K562 (cell line): ENCODE measurements around the gene CPT1B. TPM values are rescaled to one million over a fixed set of nuclear protein-coding genes. Genes with fewer than 3 reads are reported as not detected.

Experiments used
- ERF ChIP-seq: fragments of 450-650 bp; formaldehyde crosslinking; IDR thresholded peaks from 2 replicates; pipeline ENCODE4 v1.4.0; 2020; ENCODE audit warnings: mild to moderate bottlenecking, mixed read lengths
- FOXK1 ChIP-seq: sonication (generic); formaldehyde crosslinking; IDR thresholded peaks from 2 replicates; pipeline ENCODE4 v1.8.0; 2022; ENCODE audit warnings: missing genetic modification reagents, mild to moderate bottlenecking, borderline replicate concordance
- HLTF ChIP-seq: fragments of 450-650 bp; IDR thresholded peaks from 2 replicates; pipeline ENCODE4 v1.6.1; 2016
- PCBP1 ChIP-seq: fragments of 200-400 bp; formaldehyde crosslinking; IDR thresholded peaks from 2 replicates; pipeline ENCODE4 v1.6.1; 2018; ENCODE audit warnings: mild to moderate bottlenecking, low read depth, low read length; ENCODE audit not compliant: poor library complexity, severe bottlenecking
- POLR2H ChIP-seq: IDR thresholded peaks from 2 replicates; pipeline ENCODE4 v1.6.1; 2016; ENCODE audit warnings: missing genetic modification characterization, low read depth, mild to moderate bottlenecking, control low read depth, missing compliant biosample characterization, moderate library complexity
- PTTG1 ChIP-seq: fragments of 450-650 bp; IDR thresholded peaks from 2 replicates; pipeline ENCODE4 v1.6.1; 2016; ENCODE audit warnings: low read depth, mild to moderate bottlenecking, missing genetic modification characterization, missing compliant biosample characterization
- ZNF253 ChIP-seq: fragments of 250-450 bp; sonication (Bioruptor Pico); conservative IDR thresholded peaks from 2 replicates; pipeline ENCODE4 v1.6.1; 2021; ENCODE audit warnings: mild to moderate bottlenecking
- ZNF347 ChIP-seq: fragments of 450-650 bp; formaldehyde crosslinking; IDR thresholded peaks from 2 replicates; pipeline ENCODE4 v1.4.0; 2020; ENCODE audit warnings: low read depth, mild to moderate bottlenecking, moderate library complexity
- ZNF76 ChIP-seq: fragments of 250-450 bp; sonication (Bioruptor Pico); IDR thresholded peaks from 2 replicates; pipeline ENCODE4 v1.4.0; 2020; ENCODE audit warnings: mild to moderate bottlenecking, moderate library complexity, borderline replicate concordance
- ZNF764 ChIP-seq: fragments of 250-450 bp; sonication (Bioruptor Pico); IDR thresholded peaks from 2 replicates; pipeline ENCODE4 v1.4.0; 2020; ENCODE audit warnings: low read depth, mild to moderate bottlenecking, moderate library complexity
- ZNF830 ChIP-seq: fragments of 250-450 bp; sonication (Bioruptor Pico); IDR thresholded peaks from 2 replicates; pipeline ENCODE4 v1.5.0; 2021; ENCODE audit warnings: mild to moderate bottlenecking
- polyA plus RNA-seq, 8 experiments: library from polyadenylated mRNA; depleted of rRNA in 4 of 8; stranded (reverse) in 5 of 8; unstranded in 3 of 8; fragments of >200 nt; fragmentation: Nextera tagmentation in 2 of 8; fragmentation: Illumina TruSeq in 1 of 8; extraction: Ambion mirVana in 2 of 8; extraction: Trizol in 1 of 8; gene quantifications; 2 replicates each; pipeline versions ENCODE4 v1.2.1 to v1.2.3, GENCODE V29; 2011 to 2014; ENCODE audit warnings: inconsistent platforms in 1 of 8, missing spikeins in 1 of 8
- total RNA-seq, 7 experiments: library from RNA; depleted of rRNA in 6 of 7; stranded (reverse); fragments of >200 nt in 6 of 7; fragmentation: Illumina TruSeq in 2 of 7; extraction: Trizol in 2 of 7; gene quantifications; 2 replicates each; pipeline versions ENCODE4 v1.2.1 to v1.2.3, GENCODE V29; 2011 to 2021; ENCODE audit warnings: low replicate concordance in 1 of 7
- TF ChIP-seq, protein P1 (sequence below), 3 experiments: IDR thresholded peaks in 2 of 3; conservative IDR thresholded peaks in 1 of 3; 2 replicates each; pipeline ENCODE4 v1.5.1; 2011 to 2012; ENCODE audit warnings: low read length in 3 of 3, mild to moderate bottlenecking in 3 of 3, control low read depth in 2 of 3, improper control_type of control experiment in 1 of 3, inconsistent platforms in 1 of 3, low read depth in 1 of 3, mixed read lengths in 1 of 3, moderate library complexity in 1 of 3; ENCODE audit not compliant: insufficient read depth in 2 of 3
- TF ChIP-seq, protein P2 (sequence below): sonication (generic); formaldehyde crosslinking; IDR thresholded peaks from 2 replicates; pipeline ENCODE4 v1.4.0; 2020; ENCODE audit warnings: mild to moderate bottlenecking, missing genetic modification reagents
- TF ChIP-seq, protein P3 (sequence below), 2 experiments: fragments of 450-650 bp in 1 of 2; sonication (generic) in 1 of 2; formaldehyde crosslinking in 1 of 2; IDR thresholded peaks; 2 replicates each; pipeline versions ENCODE4 v1.7.1 to v1.9.0; 2016 to 2022; ENCODE audit warnings: inconsistent platforms in 1 of 2, mild to moderate bottlenecking in 1 of 2, missing genetic modification reagents in 1 of 2

Gene CPT1B
- total and polyA plus RNA-seq, 9 of the 15 experiments (the other 6 are each of a cell fraction or from before 2014, with no cell fraction given), result 0.35 to 6.1 (median 2.6) TPM

DNA sequence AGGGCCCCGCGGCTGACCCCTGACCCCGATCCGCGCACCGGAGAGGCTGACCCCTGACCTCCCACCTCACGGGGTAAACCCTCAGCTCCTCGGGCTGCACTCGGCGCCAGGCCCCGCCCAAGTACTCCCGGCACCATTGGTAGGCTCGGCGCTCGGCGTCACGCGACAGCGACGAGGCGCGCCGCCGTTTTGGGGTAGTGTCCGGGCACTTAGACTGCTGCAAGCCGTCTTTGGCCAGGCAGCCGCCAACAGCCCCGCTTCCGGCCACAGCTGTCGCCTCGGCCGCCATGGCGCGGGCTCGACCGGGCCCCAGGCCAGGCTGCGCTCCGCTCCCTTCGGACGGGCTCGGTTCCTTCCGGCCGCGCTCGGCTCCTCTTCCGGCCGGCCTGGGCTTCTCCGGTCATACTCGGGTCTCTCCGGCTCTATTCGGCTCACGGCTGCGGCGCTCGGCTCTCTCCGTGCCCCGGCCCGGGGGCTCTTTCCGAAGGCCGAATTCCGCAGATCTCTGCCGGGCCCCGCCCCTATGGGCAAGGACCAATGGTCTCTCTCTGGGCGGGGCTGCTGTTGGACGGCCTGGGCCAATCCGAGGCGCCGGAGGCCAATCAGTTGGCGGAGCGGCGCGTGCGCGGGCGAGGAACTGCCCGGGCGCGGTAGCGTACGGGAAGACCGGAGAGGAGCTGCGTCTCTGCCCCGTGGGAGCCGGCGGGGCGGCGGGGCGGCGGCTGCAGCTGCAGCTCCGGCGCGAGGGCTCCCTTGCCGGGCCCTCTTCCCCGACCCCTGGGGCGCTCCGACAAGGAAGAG is 4.5 kb upstream of the CPT1B start, which contains the start of gene CHKB (continued):
- TF ChIP-seq ERF (CRISPR knock-in tag) (0 out of 2 replicates have a peak, but pooled peaks have one; percentile 59), HLTF (no peak), FOXK1 (CRISPR knock-in tag) (no peak), ZNF253 (no peak), PTTG1 (tag) (no peak), ZNF764 (CRISPR knock-in tag) (no peak), PCBP1 (peak; percentile 31), ZNF76 (CRISPR knock-in tag) (no peak), POLR2H (tag) (no peak; the same call in 1 of the 2 replicates), ZNF830 (no peak), ZNF347 (CRISPR knock-in tag) (no peak)
- TF ChIP-seq, protein P1, sequence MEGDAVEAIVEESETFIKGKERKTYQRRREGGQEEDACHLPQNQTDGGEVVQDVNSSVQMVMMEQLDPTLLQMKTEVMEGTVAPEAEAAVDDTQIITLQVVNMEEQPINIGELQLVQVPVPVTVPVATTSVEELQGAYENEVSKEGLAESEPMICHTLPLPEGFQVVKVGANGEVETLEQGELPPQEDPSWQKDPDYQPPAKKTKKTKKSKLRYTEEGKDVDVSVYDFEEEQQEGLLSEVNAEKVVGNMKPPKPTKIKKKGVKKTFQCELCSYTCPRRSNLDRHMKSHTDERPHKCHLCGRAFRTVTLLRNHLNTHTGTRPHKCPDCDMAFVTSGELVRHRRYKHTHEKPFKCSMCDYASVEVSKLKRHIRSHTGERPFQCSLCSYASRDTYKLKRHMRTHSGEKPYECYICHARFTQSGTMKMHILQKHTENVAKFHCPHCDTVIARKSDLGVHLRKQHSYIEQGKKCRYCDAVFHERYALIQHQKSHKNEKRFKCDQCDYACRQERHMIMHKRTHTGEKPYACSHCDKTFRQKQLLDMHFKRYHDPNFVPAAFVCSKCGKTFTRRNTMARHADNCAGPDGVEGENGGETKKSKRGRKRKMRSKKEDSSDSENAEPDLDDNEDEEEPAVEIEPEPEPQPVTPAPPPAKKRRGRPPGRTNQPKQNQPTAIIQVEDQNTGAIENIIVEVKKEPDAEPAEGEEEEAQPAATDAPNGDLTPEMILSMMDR (IDR thresholded peaks at IDR 0.05 in 2 of 3, conservative IDR thresholded peaks at IDR 0.05 in 1 of 3; ENCODE audit: insufficient read depth in 2 of 3, low read depth in 1 of 3, low read length in 3 of 3), result no peak
- TF ChIP-seq, protein P2, sequence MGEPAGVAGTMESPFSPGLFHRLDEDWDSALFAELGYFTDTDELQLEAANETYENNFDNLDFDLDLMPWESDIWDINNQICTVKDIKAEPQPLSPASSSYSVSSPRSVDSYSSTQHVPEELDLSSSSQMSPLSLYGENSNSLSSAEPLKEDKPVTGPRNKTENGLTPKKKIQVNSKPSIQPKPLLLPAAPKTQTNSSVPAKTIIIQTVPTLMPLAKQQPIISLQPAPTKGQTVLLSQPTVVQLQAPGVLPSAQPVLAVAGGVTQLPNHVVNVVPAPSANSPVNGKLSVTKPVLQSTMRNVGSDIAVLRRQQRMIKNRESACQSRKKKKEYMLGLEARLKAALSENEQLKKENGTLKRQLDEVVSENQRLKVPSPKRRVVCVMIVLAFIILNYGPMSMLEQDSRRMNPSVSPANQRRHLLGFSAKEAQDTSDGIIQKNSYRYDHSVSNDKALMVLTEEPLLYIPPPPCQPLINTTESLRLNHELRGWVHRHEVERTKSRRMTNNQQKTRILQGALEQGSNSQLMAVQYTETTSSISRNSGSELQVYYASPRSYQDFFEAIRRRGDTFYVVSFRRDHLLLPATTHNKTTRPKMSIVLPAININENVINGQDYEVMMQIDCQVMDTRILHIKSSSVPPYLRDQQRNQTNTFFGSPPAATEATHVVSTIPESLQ (CRISPR knock-in tag), result no peak
- TF ChIP-seq, protein P3, sequence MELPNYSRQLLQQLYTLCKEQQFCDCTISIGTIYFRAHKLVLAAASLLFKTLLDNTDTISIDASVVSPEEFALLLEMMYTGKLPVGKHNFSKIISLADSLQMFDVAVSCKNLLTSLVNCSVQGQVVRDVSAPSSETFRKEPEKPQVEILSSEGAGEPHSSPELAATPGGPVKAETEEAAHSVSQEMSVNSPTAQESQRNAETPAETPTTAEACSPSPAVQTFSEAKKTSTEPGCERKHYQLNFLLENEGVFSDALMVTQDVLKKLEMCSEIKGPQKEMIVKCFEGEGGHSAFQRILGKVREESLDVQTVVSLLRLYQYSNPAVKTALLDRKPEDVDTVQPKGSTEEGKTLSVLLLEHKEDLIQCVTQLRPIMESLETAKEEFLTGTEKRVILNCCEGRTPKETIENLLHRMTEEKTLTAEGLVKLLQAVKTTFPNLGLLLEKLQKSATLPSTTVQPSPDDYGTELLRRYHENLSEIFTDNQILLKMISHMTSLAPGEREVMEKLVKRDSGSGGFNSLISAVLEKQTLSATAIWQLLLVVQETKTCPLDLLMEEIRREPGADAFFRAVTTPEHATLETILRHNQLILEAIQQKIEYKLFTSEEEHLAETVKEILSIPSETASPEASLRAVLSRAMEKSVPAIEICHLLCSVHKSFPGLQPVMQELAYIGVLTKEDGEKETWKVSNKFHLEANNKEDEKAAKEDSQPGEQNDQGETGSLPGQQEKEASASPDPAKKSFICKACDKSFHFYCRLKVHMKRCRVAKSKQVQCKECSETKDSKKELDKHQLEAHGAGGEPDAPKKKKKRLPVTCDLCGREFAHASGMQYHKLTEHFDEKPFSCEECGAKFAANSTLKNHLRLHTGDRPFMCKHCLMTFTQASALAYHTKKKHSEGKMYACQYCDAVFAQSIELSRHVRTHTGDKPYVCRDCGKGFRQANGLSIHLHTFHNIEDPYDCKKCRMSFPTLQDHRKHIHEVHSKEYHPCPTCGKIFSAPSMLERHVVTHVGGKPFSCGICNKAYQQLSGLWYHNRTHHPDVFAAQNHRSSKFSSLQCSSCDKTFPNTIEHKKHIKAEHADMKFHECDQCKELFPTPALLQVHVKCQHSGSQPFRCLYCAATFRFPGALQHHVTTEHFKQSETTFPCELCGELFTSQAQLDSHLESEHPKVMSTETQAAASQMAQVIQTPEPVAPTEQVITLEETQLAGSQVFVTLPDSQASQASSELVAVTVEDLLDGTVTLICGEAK (IDR thresholded peaks at IDR 0.05), result peak; percentile 76
- TF ChIP-seq, protein P3 (CRISPR knock-in tag; IDR thresholded peaks at IDR 0.05), result no peak
